Spleen (tissue), 11 donors: ENCODE results near the gene CCDC12. TPM values are rescaled to one million over a fixed set of nuclear protein-coding genes. Genes with fewer than 3 reads are reported as not detected.
A peak's percentile ranks its signal among the peaks of the same experiment; 100 is the strongest.

Experiments
- DNase-seq: peaks from one replicate; pipeline ENCODE4 v3.0.0-alpha.2; 2020
- H3K27ac ChIP-seq, 8 donors: fragments of 200-600 bp; sonication (generic) in 7 of 8; 1 replicate in 4 of 8; 2 replicates in 4 of 8; pipeline versions ENCODE4 v1.5.0 to v1.8.0; 2016 to 2021; ENCODE audit warnings: inconsistent platforms in 4 of 8, mild to moderate bottlenecking in 4 of 8, moderate library complexity in 1 of 8
- H3K27me3 ChIP-seq, 7 donors: fragments of 200-600 bp; sonication (generic) in 6 of 7; replicated peaks in 1 of 7; 1 replicate in 4 of 7; 2 replicates in 3 of 7; pipeline versions ENCODE4 v1.5.0 to v1.8.0; 2016 to 2021; ENCODE audit warnings: inconsistent platforms in 3 of 7, mild to moderate bottlenecking in 1 of 7
- H3K36me3 ChIP-seq, 6 donors: fragments of 200-600 bp; sonication (generic) in 5 of 6; 1 replicate in 4 of 6; 2 replicates in 2 of 6; pipeline versions ENCODE4 v1.5.0 to v1.8.0; 2016 to 2021; ENCODE audit warnings: inconsistent platforms in 2 of 6
- H3K4me1 ChIP-seq, 6 donors: fragments of 200-600 bp; sonication (generic) in 5 of 6; 1 replicate in 3 of 6; 2 replicates in 3 of 6; pipeline versions ENCODE4 v1.5.0 to v1.8.0; 2016 to 2021; ENCODE audit warnings: inconsistent platforms in 3 of 6
- H3K4me3 ChIP-seq, 8 donors: fragments of 200-600 bp; sonication (generic) in 7 of 8; 1 replicate in 4 of 8; 2 replicates in 4 of 8; pipeline versions ENCODE4 v1.5.0 to v1.8.0; 2016 to 2021; ENCODE audit warnings: inconsistent platforms in 4 of 8, mild to moderate bottlenecking in 4 of 8, moderate library complexity in 2 of 8
- H3K9me3 ChIP-seq, 8 donors: fragments of 200-600 bp; sonication (generic) in 7 of 8; 1 replicate in 4 of 8; 2 replicates in 4 of 8; pipeline versions ENCODE4 v1.5.0 to v1.8.0; 2016 to 2021; ENCODE audit warnings: inconsistent platforms in 4 of 8
- CTCF ChIP-seq, 11 experiments: fragments of 200-600 bp in 7 of 11; fragments of 450-650 bp in 4 of 11; sonication (generic) in 4 of 11; IDR thresholded peaks in 8 of 11; conservative IDR thresholded peaks in 3 of 11; 1 replicate in 7 of 11; 2 replicates in 4 of 11; pipeline versions ENCODE4 v1.4.0 to v1.8.0; 2016 to 2021; ENCODE audit warnings: antibody characterized with exemption in 11 of 11, inconsistent platforms in 4 of 11, mild to moderate bottlenecking in 1 of 11
- POLR2A ChIP-seq, 3 donors: fragments of 450-650 bp; IDR thresholded peaks; one replicate each; pipeline ENCODE4 v1.5.1; 2017; ENCODE audit warnings: antibody characterized with exemption in 3 of 3, mild to moderate bottlenecking in 1 of 3
- POLR2AphosphoS5 ChIP-seq, 3 donors: sonication (generic); formaldehyde crosslinking; IDR thresholded peaks; one replicate each; pipeline ENCODE4 v1.5.1; 2017; ENCODE audit warnings: antibody characterized with exemption in 3 of 3
- WGBS, 5 donors: extraction: QIAGEN DNeasy Blood & Tissue Kit in 3 of 5; methylation state at CpG; one replicate each; pipeline versions ENCODE4 v1.1.5 to v1.1.7; 2013 to 2018; 5-methylcytosine and 5-hydroxymethylcytosine counted together
- intact Hi-C: fragments of 100-400 bp; cut with DNase I; formaldehyde crosslinking; loops from one replicate; pipeline ENCODE4 v1.15.0; 2023; ENCODE audit warnings: low total_unique reads
- polyA plus RNA-seq, 3 donors: library from polyadenylated mRNA; stranded (reverse); fragments of 200-250 nt; gene quantifications; one replicate each; pipeline ENCODE4 v1.2.1, GENCODE V29; 2013
- total RNA-seq, 7 donors: library from RNA; depleted of rRNA in 3 of 7; stranded (reverse); fragments of >200 nt in 3 of 7; fragmentation: NEBNext Ultra II Directional in 4 of 7; extraction: Animal tissue kit (Norgen Biotek cat#: 25700) in 4 of 7; gene quantifications; one replicate each; pipeline versions ENCODE4 v1.1.0 to v1.2.1, GENCODE V29; 2016 to 2021
- donor health status: healthy with polysubstance abuse.
- donor health status: DM: no; HTN: no; CAD: no; lungs with moderate emphysema.
- donor health status: DM: no; HTN: no; CAD: no.
- donor health status: Bipolar disorder and iron deficiency.
- donor health status: healthy.
- donor health status: DM: no; HTN: no; CAD: no.
- donor health status: DM: yes; HTN: yes; CAD: no.

The CCDC12 gene
- total and polyA plus RNA-seq, 10 donors: 36.5 to 124 (median 55.7) TPM

GRCh38 chr3:46946856-46947545 lies 29.5 kb downstream of the CCDC12 start:
- Histone ChIP-seq H3K27ac (peak overlapping the region; percentile 1 to 91 (median 80)), H3K4me1 (peaks cover 54 to 100% (median 89%) of the 10 kb centered on the region in 6 donors), H3K4me3 (peak overlapping the region in 1 of 8 donors; percentile 35), H3K9me3 (no peaks in the 10 kb centered on the region), H3K36me3 (peaks cover 0 to 21% (median 0%) of the 10 kb centered on the region in 6 donors), H3K27me3 (no peaks in the 10 kb centered on the region)
- intact Hi-C loops: no loop called here
- no peak for TF ChIP-seq POLR2A (IDR thresholded peaks at IDR 0.05)
- TF ChIP-seq POLR2AphosphoS5 (IDR thresholded peaks at IDR 0.05): peak; percentile 66 to 77 (median 69)
- WGBS, 5 donors: 21 to 35% (median 24%) methylated on average over 6 to 7 of the region's 7 CpGs
- peak; percentile 86 for DNase-seq

- Histone ChIP-seq H3K9me3 (no peaks in the 10 kb centered on the region), H3K36me3 (peaks cover 0 to 27% (median 0%) of the 10 kb centered on the region in 6 donors), H3K4me3 (no peak overlapping the region), H3K27me3 (no peaks in the 10 kb centered on the region), H3K27ac (peak overlapping the region in 7 of 8 donors; percentile 43 to 91 (median 78)), H3K4me1 (peaks cover 54 to 100% (median 85%) of the 10 kb centered on the region in 6 donors)
- TF ChIP-seq POLR2AphosphoS5 (IDR thresholded peaks at IDR 0.05): peak in 1 of 3 donors; percentile 35
- TF ChIP-seq POLR2A (IDR thresholded peaks at IDR 0.05): no peak
- TF ChIP-seq CTCF (IDR thresholded peaks at IDR 0.05 in 8 of 11, conservative IDR thresholded peaks at IDR 0.05 in 3 of 11): no peak
- intact Hi-C loops: no loop called here
- DNase-seq: peak; percentile 74
- WGBS, 5 donors: 85 to 92% (median 92%) methylated on average over 6 of the region's 6 CpGs
Measured at GRCh38 chr3:46946416-46946815, 30.1 kb downstream of the CCDC12 start.

DNA sequence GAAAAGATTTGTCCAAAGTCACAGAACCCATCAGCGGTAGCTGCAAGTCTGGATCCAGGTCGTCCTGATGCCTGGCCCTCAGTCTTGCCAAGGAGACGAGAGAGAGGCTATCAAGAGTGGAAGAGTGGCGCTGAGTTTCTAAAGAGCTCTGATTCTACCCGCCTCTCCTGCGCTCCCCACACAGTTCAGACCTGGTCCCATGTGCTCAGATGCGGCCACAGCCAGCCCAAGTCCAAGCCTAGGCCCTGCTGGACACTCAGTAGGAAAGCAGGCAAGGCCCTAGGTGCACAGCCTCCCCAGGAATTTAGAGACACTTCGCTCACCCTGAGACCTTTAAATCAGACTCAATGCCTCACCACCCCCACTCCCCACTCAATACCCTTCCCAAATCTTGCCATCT lies 32.4 kb downstream of the CCDC12 start:
- Histone ChIP-seq H3K36me3 (peaks cover 0 to 46% (median 17%) of the 10 kb centered on the region in 6 donors), H3K27me3 (no peaks in the 10 kb centered on the region), H3K4me1 (peaks cover 37 to 96% (median 75%) of the 10 kb centered on the region in 6 donors), H3K27ac (peak overlapping the region in 3 of 8 donors; percentile 1 to 91 (median 58)), H3K9me3 (no peaks in the 10 kb centered on the region), H3K4me3 (no peak overlapping the region)
- 90 to 93% (median 91%) methylated on average over 8 of the region's 8 CpGs for WGBS, 5 donors
- intact Hi-C loops: no loop called here
- DNase-seq: peak; percentile 62
- no peak for TF ChIP-seq POLR2AphosphoS5 (IDR thresholded peaks at IDR 0.05)
- TF ChIP-seq CTCF (IDR thresholded peaks at IDR 0.05 in 8 of 11, conservative IDR thresholded peaks at IDR 0.05 in 3 of 11): no peak
- no peak for TF ChIP-seq POLR2A (IDR thresholded peaks at IDR 0.05)

GRCh38 chr3:46943237-46944187 lies 33.0 kb downstream of the CCDC12 start:
- H3K36me3 ChIP-seq: peaks cover 0 to 52% (median 17%) of the 10 kb centered on the region in 6 donors
- TF ChIP-seq POLR2AphosphoS5 (IDR thresholded peaks at IDR 0.05): no peak
- 73 to 81% (median 75%) methylated on average over 12 of the region's 12 CpGs for WGBS, 5 donors
- intact Hi-C loops: no loop called here
- peak overlapping the region in 4 of 8 donors; percentile 1 to 91 (median 36) for H3K27ac ChIP-seq
- peaks cover 35 to 96% (median 75%) of the 10 kb centered on the region in 6 donors for H3K4me1 ChIP-seq
- H3K9me3 ChIP-seq: no peaks in the 10 kb centered on the region
- DNase-seq: peak; percentile 47
- no peak overlapping the region for H3K4me3 ChIP-seq
- no peaks in the 10 kb centered on the region for H3K27me3 ChIP-seq
